SK-N-MC (cell line): ENCODE results near the gene TRAPPC2L.

Experiments used
- EZH2 ChIP-seq: fragments of 200-600 bp; sonication (generic); IDR thresholded peaks from one replicate; pipeline ENCODE4 v1.6.1; 2017; ENCODE audit warnings: antibody characterized with exemption
- FOXP2 ChIP-seq: optimal IDR thresholded peaks from 2 replicates; pipeline ENCODE3; 2011; ENCODE audit warnings: mild to moderate bottlenecking, moderate library complexity; ENCODE audit not compliant: insufficient read depth; ENCODE audit errors: extremely low read length, control extremely low read depth

- no peak for TF ChIP-seq FOXP2
- no peak for TF ChIP-seq EZH2
Observed at GRCh38 chr16:88837806-88838205, 19.1 kb upstream of the TRAPPC2L start.
